NCI-H748 (cell line): Measurements from ENCODE around the gene LMX1B.
A peak's percentile ranks its signal among the peaks of the same experiment; 100 is the strongest.

Experiments
- DNase-seq: peaks from one replicate; lab custom pipeline; 2025; ENCODE audit not compliant: unreplicated experiment; lab: John Stamatoyannopoulos, UW

Gene LMX1B

GRCh38 chr9:126631254-126631653 is 17.5 kb downstream of the LMX1B start:
- no peak for DNase-seq

GRCh38 chr9:126633881-126634558 is 20.3 kb downstream of the LMX1B start:
- no peak for DNase-seq

DNA sequence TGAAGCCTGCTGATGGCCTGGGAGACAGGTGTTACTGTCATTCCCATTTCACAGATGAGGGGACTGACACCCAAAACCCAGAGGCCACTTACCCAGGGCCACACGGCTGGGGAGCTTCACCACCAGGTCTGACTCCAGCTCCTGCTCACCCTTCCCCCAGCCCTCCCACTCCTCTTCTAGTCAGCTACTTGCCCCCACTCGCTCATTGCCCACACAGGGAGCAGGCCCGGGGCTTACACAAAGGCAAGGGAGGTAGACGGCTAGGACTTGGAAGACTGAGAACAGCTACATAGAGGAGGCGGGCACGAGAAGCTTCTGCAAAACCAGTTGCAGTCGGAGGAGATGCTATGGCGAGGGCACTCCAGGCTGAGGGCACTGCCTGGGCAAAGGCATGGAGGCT is 21.3 kb downstream of the LMX1B start:
- DNase-seq = no peak

DNA sequence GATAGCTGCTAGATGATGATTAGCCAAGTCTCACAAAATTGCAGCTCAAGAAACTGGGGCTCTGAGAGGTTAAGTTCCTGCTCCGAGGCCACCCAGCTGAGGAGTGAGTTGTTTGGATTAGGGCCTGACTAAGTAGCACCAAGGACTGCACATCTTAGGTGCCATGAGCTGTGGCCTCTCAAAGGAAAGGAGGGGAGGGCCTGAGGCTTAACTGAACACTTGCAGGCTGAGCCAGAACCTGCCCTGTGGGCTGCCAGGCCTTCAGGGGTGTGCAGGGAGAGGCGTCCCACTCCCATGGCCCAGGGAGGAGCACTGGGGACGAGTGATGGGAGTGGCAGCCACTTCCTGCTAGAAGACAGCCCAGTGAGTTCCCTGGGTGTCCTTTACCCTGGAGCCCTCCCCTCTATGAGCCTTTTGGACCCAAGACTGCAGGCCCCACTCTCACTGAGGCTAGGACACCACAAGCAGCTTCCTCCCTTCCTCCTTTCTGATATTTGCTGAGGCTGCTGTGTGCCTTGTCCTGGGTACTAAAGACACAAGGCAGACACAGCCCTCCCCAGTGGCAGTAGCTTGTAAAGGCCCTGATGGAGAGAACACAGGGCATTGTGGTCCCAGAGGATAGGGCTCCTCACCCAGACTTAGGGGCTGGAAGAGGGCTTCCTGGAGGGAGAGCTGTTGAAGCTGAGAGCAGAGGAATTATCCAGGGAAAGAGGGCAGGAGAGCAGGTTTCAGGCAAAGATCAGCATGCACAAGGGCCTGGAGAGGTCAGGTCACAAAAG is 22.1 kb downstream of the LMX1B start:
- no peak for DNase-seq

- DNase-seq = no peak
Measured at GRCh38 chr9:126636983-126637798, 23.5 kb downstream of the LMX1B start.

GRCh38 chr9:126638571-126639132 is 24.9 kb downstream of the LMX1B start:
- DNase-seq = peak; percentile 82

DNA sequence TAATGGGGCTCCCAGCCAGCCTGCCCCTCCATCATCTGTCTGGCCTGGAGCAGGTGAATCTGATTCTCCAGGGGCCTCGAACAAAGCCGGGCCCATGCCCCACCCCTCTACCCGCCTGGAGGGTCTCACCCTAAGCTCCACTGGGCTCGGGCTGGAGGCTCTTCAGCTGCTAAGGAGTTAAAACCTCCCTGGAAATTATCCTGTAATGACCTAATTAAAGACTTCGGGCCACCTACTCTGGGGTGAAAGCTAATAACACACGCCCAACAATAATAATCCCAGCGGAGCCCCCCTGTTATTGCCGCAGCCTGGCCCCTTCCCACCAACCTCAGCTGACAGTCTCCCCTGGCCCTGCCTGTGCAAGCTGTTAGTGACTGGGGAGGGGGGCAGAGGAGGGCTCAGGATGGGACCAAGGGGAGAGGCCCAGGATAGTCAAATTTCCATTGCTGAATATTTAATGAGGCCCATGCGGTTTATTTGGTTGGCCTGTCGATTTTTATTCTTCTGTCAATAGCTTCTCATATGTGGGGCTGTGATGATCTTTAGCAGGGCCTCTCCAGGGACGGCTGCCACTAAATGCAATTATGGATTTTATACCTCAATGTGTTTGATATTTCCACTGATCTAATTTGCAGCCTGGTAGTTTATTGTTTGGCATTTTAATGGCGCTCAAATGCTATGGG is 25.7 kb downstream of the LMX1B start:
- no peak for DNase-seq

- no peak for DNase-seq
Measured at GRCh38 chr9:126641118-126641851, 27.6 kb downstream of the LMX1B start.

- DNase-seq = no peak
Measured at GRCh38 chr9:126642010-126642744, 28.4 kb downstream of the LMX1B start.

DNA sequence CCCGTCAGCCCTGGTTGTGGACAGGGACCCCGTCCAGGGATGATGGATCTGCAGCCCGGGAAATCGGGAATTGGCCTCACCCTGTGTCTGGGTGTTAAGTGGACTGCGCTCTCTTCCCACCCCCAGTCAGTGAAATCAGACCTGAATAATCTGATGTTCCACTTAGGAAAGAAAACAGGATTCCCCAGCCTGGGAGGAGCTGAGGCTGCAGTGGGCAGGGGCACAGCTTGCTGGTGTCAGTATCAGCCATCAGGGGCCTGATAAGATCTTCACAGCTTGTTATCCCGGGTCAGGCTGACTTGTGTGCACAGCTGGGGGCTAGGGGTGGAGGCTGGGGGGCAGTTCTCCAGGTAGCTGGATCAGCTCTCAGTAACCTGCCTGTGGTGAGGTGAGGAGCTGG is 29.1 kb downstream of the LMX1B start:
- DNase-seq = no peak

GRCh38 chr9:126643945-126644527 is 30.3 kb downstream of the LMX1B start:
- DNase-seq = peak; percentile 44

- DNase-seq = no peak
Measured at GRCh38 chr9:126646162-126646561, 32.4 kb downstream of the LMX1B start.

DNA sequence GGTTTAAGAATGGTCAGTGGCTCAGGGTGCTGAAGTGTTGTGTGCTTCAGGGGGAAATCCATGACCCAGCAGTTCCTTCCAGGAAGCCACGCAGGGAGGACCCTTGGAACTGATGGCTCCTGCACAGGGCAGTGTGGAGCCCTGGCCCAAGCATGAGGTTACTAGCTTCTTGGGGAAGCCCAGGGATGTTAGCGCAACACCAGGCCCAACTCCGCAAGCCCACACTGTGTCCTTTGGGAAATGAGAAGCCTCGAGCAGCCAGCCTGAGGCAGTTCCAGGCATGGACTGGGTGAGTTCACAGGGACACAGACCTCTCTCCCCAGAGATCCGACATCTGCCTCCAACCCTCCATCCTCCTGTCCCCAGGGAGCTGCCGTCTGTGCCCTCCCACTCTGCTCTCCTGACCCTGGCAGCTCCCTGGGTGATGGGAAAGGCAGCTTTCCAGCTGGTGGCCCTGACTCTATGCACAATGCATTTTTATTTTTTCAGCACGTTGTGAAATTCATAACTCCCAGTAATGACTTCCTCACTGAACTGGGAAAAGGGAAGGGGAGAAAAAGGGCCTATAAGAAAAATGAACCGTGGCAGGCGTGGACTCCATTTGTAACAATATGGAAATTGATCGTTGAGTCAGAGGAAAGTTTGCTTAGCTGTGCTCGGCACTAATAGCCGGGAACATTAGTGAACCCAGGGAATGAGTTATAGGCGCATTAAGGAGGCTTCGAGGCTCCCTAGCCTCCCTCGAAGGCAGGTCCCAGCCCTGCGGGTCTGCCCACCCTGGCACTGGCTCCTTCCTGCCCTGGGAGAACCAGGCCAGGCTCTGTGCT is 34.1 kb downstream of the LMX1B start:
- DNase-seq = no peak

DNA sequence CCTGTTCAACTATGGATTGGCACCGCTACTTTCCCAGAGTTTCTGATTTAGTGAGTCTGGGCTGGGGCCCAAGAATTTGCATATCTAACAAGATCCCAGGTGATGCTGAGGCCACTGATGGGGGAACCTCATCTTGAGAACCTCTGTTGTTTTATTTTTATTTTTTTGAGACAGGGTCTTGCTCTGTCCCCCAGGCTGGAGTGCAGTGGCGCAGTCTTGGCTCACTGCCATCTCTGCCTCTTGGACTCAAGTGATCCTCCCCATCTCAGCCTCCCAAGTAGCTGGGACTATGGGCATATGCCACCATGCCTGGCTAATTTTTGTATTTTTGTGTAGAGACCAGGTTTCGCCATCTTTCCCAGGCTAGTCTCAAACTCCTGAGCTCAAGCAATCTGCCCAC is 35.7 kb downstream of the LMX1B start:
- no peak for DNase-seq

DNA sequence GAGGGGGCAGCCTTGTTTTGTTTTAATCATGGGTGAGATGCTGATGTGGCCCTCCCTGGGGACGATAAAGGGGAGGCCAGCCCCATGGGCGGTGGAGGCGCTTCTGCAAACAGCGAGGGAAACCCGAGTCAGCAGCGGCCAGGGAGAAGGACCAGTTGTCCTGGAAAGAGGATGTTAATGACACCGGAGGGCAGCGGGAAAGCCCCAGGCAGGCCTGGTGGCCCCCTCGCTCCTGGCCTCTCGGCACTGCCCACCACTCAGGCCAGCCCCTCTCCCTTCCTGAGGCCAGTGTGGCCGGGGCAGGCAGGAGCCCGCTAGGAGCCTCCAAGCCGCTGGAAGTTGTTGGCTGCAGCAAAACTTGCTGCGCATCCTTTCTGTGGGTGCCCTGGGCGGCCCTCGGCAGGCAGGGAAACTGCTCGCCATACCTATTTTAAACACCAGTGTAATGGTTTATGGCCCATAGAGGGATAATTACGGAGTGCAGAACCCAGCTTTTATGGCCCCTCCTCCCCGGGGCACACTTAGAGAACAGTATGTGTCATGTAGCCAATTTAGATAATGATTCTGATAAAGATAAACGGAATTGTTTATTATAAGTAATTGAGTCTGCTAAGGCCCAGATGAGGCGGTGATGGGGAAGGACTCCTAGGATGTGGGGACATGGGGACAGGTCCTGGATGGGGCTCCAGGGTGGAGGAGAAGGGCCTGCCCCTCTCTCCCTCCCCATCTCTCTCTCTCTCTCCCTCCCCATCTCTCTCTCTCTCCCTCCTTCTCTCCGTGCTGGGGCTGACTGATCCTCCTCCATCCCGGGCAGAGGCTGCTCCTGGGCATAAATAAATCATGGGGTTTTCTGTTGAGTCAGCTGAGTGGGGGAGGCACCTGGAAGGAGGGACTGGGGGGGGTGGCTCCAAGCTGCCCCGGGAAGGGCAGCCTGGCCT is 36.9 kb downstream of the LMX1B start:
- DNase-seq = peak; percentile 80

DNA sequence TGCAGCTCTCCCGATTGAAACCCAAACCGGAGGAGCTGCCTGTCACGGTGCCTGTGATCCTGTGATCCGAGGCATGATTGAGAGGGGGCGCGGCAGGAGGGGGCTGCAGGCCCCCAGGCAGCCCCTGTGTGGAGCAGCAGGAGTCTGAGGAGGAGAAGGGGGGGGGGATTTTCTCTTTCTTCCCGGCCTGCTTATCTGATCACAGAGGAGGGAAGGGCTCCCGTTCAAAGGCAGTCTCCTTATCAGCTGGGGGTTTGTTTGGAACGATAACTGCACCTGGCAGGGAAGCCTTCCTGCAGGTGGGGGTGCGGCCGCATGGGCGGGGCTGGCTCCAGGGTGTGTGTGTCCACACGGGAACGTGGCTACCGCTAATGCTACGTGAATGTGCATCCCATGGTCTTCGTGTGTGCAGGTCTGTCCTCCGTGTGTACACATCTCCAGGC is 38.4 kb downstream of the LMX1B start:
- DNase-seq = peak; percentile 83

- no peak for DNase-seq
Measured at GRCh38 chr9:126654124-126654523, 40.4 kb downstream of the LMX1B start.
